ENCODE measurements around the gene LMNB1. TPM values are rescaled to one million over a fixed set of nuclear protein-coding genes. Genes with fewer than 3 reads are reported as not detected.
A peak's percentile ranks its signal among the peaks of the same experiment; 100 is the strongest.

Gene LMNB1
- total and polyA plus RNA-seq, 2 experiments from 2014 or later: 20.1 to 269 TPM

DNA sequence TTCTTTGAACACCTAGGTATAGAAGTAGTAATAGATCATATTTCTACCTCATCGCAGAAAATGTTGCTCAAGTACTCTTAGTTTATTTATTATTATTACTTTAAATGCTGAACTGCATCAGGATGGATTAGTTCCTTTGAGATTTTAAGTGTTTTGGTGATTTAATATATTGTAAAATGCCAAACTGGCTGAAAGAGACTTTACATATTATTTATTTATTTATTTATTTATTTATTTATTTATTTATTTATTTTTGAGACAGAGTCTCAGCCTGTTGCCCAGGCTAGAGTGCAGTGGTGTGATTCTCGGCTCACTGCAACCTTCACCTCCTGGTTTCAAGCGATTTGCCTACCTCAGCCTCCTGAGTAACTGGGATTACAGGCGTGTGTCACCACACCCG, 42.3 kb downstream of the LMNB1 start (continued):
- TF ChIP-seq ZNF331 (CRISPR knock-in tag; IDR thresholded peaks at IDR 0.05; ENCODE audit: low read depth) (no peak), CREB1 (CRISPR knock-in tag; IDR thresholded peaks at IDR 0.05; ENCODE audit: low read depth) (no peak), ZNF114 (CRISPR knock-in tag; IDR thresholded peaks at IDR 0.05) (no peak), POLR2AphosphoS5 (IDR thresholded peaks at IDR 0.05; ENCODE audit: low read depth) (no peak)
- TF ChIP-seq, protein P1, sequence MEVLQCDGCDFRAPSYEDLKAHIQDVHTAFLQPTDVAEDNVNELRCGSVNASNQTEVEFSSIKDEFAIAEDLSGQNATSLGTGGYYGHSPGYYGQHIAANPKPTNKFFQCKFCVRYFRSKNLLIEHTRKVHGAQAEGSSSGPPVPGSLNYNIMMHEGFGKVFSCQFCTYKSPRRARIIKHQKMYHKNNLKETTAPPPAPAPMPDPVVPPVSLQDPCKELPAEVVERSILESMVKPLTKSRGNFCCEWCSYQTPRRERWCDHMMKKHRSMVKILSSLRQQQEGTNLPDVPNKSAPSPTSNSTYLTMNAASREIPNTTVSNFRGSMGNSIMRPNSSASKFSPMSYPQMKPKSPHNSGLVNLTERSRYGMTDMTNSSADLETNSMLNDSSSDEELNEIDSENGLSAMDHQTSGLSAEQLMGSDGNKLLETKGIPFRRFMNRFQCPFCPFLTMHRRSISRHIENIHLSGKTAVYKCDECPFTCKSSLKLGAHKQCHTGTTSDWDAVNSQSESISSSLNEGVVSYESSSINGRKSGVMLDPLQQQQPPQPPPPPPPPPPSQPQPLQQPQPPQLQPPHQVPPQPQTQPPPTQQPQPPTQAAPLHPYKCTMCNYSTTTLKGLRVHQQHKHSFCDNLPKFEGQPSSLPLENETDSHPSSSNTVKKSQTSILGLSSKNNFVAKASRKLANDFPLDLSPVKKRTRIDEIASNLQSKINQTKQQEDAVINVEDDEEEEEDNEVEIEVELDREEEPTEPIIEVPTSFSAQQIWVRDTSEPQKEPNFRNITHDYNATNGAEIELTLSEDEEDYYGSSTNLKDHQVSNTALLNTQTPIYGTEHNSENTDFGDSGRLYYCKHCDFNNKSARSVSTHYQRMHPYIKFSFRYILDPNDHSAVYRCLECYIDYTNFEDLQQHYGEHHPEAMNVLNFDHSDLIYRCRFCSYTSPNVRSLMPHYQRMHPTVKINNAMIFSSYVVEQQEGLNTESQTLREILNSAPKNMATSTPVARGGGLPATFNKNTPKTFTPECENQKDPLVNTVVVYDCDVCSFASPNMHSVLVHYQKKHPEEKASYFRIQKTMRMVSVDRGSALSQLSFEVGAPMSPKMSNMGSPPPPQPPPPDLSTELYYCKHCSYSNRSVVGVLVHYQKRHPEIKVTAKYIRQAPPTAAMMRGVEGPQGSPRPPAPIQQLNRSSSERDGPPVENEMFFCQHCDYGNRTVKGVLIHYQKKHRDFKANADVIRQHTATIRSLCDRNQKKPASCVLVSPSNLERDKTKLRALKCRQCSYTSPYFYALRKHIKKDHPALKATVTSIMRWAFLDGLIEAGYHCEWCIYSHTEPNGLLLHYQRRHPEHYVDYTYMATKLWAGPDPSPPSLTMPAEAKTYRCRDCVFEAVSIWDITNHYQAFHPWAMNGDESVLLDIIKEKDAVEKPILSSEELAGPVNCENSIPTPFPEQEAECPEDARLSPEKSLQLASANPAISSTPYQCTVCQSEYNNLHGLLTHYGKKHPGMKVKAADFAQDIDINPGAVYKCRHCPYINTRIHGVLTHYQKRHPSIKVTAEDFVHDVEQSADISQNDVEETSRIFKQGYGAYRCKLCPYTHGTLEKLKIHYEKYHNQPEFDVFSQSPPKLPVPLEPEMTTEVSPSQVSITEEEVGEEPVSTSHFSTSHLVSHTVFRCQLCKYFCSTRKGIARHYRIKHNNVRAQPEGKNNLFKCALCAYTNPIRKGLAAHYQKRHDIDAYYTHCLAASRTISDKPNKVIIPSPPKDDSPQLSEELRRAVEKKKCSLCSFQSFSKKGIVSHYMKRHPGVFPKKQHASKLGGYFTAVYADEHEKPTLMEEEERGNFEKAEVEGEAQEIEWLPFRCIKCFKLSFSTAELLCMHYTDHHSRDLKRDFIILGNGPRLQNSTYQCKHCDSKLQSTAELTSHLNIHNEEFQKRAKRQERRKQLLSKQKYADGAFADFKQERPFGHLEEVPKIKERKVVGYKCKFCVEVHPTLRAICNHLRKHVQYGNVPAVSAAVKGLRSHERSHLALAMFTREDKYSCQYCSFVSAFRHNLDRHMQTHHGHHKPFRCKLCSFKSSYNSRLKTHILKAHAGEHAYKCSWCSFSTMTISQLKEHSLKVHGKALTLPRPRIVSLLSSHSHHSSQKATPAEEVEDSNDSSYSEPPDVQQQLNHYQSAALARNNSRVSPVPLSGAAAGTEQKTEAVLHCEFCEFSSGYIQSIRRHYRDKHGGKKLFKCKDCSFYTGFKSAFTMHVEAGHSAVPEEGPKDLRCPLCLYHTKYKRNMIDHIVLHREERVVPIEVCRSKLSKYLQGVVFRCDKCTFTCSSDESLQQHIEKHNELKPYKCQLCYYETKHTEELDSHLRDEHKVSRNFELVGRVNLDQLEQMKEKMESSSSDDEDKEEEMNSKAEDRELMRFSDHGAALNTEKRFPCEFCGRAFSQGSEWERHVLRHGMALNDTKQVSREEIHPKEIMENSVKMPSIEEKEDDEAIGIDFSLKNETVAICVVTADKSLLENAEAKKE (CRISPR knock-in tag; IDR thresholded peaks at IDR 0.05): no peak

DNA sequence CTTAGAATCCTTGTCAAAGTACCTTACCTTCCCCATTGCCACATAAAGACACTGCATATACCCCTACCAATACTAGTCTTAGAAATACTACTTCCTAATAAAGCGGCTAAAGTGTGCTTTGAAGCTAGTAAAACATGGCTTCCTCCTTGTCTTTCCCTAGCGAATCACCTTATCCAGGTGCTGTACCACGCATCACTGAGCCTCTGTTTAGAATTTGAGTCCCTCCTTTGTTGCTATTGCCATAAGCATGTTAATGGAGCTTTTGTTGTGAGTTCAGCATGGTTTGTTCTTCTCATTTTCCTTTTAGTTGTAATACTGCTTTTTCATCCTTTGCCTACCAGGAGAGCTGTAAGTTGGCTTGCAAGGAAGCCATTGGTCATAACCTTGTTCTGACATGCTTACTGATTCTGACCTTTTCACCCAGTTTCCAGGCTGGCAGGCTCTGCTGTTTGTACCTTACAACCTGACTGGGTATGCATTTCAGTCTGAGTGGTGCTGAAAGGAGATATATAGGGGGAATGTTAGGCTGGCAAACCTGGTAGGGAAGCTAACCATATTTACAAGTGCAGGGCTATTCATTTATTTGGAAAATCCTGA, 49.8 kb downstream of the LMNB1 start:
- peaks cover 55% of the 10 kb centered on the region for H3K36me3 ChIP-seq (ENCODE audit: insufficient read depth)
- TF ChIP-seq JUNB (IDR thresholded peaks at IDR 0.05; ENCODE audit: unreplicated experiment): no peak
- TF ChIP-seq, protein P1 (CRISPR knock-in tag; IDR thresholded peaks at IDR 0.05): no peak
- TF ChIP-seq, protein P2, sequence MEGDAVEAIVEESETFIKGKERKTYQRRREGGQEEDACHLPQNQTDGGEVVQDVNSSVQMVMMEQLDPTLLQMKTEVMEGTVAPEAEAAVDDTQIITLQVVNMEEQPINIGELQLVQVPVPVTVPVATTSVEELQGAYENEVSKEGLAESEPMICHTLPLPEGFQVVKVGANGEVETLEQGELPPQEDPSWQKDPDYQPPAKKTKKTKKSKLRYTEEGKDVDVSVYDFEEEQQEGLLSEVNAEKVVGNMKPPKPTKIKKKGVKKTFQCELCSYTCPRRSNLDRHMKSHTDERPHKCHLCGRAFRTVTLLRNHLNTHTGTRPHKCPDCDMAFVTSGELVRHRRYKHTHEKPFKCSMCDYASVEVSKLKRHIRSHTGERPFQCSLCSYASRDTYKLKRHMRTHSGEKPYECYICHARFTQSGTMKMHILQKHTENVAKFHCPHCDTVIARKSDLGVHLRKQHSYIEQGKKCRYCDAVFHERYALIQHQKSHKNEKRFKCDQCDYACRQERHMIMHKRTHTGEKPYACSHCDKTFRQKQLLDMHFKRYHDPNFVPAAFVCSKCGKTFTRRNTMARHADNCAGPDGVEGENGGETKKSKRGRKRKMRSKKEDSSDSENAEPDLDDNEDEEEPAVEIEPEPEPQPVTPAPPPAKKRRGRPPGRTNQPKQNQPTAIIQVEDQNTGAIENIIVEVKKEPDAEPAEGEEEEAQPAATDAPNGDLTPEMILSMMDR (conservative IDR thresholded peaks at IDR 0.05; ENCODE audit: low read depth in 2 of 2): no peak

More for the DNA sequence above, 49.8 kb downstream of the LMNB1 start:
- Histone ChIP-seq H2AFZ (no peak overlapping the region), H3F3A (replicated peaks; ENCODE audit: low read depth) (no peaks in the 10 kb centered on the region; the same call in 1 of the 2 replicates), H3K9me2 (ENCODE audit: insufficient read depth) (no peaks in the 10 kb centered on the region), H3K4me2 (0 out of 2 replicates have a peak overlapping the region, but pooled peaks have one; percentile 4), H4K20me1 (replicated peaks; ENCODE audit: insufficient read depth) (peaks cover 2% of the 10 kb centered on the region), H3K27ac (ENCODE audit: low read depth) (peak overlapping the region; percentile 70), H3K4me3 (no peak overlapping the region), H3K27me3 (ENCODE audit: insufficient read depth) (no peaks in the 10 kb centered on the region), H3K79me2 (replicated peaks; ENCODE audit: insufficient read depth) (peaks cover 45% of the 10 kb centered on the region), H3K4me1 (ENCODE audit: insufficient read depth) (peaks cover 33% of the 10 kb centered on the region)
- Mint-ChIP-seq H3K27ac (peak overlapping the region; percentile 45), H3K9me3 (no peaks in the 10 kb centered on the region), H3K27me3 (ENCODE audit: insufficient read depth, low read depth, poor library complexity) (no peaks in the 10 kb centered on the region), H3K4me1 (peaks cover 20% of the 10 kb centered on the region), H3K4me3 (no peak overlapping the region), H3K36me3 (ENCODE audit: low read depth) (peaks cover 86% of the 10 kb centered on the region)
- peak; percentile 37 for DNase-seq (ENCODE audit: low spot score)
- peak; percentile 85 for ATAC-seq

Data from GM23338 (cell line).